ENCODE data around the gene VWA5B2.

The VWA5B2 gene

DNA sequence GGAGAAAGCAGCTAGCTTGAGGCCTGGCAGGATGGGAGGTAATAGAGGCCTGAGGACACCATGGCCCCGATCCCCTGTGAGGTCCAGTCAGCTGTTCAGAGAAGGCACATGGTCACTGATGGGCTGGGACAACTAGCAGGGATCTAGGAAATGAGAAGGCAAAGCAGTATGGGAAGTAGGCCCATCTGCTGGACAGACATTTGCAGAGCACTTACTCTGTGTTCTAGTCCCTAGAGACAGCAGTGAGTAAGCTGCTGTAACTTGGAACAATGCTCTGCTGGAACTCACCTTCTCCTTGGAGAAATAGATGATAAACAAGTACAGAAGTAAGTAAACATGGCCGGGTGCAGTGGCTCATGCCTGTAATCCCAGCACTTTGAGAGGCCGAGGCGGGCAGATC, 53.6 kb downstream of the VWA5B2 start:
- no peak for DNase-seq

DNA sequence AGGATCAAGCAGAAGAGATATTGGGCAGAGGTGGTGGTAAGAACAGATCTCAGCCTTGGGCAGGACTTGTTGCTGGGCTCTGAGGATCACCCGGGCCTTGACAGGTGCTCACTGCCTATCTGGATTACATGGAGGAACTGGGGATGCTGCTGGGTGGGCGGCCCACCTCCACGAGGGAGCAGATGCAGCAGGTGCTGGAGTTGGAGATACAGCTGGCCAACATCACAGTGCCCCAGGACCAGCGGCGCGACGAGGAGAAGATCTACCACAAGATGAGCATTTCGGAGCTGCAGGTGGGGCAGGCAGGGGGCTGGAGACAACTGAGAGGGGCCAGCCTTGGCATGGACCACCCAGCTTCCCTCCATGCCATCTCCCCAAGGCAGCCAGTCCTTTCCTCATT, 54.3 kb downstream of the VWA5B2 start:
- DNase-seq = no peak

DNA sequence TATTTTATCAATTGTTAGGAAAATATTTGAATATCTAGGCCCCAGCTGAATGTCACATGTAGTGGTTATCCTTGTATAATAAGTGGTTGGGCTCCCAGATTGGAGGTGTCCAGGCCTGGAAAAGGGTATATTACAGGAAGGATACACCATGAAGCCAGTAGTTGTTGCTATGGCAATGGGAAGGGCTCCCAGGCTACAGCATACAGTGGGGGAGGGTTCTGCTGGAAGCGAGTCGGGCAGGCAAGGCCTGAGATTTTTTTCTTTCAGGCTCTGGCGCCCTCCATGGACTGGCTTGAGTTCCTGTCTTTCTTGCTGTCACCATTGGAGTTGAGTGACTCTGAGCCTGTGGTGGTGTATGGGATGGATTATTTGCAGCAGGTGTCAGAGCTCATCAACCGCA, 55.3 kb downstream of the VWA5B2 start:
- peak; percentile 57 for DNase-seq

DNA sequence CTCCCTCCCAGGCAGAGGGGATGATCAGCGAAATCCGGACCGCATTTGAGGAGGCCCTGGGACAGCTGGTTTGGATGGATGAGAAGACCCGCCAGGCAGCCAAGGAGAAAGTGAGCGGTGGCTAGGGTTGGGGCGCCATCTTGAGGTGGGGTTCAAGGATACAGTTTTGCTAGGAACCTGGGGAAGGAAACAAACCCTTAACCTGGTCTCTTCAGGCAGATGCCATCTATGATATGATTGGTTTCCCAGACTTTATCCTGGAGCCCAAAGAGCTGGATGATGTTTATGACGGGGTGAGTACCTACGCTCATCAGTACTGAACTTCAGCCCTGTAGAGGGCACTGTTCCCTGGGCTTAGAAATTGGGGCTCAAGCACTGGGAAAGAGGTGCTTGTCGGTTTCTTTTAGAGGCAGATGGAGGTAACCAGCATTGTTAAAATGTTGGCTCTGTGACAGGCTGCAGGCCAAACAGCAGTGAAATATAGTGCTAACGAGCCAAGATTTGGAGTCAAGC, 60.1 kb downstream of the VWA5B2 start:
- DNase-seq = peak; percentile 68

DNA sequence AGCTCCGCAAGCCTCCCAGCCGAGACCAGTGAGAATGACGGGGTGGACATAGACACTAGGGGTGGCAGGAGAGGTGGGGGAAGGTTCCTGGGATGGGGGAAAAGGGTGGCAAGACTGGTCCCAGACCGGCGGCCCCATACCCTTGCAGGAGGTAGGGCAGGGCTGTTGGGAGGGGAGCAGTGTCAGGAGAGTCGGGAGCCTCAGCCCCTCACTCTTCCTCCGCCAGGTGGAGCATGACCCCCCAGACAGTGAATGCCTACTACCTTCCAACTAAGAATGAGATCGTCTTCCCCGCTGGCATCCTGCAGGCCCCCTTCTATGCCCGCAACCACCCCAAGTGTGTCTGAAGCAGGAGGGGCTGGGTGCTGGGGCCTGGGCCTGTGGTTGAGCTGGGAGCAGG, 60.9 kb downstream of the VWA5B2 start:
- no peak for DNase-seq

DNA sequence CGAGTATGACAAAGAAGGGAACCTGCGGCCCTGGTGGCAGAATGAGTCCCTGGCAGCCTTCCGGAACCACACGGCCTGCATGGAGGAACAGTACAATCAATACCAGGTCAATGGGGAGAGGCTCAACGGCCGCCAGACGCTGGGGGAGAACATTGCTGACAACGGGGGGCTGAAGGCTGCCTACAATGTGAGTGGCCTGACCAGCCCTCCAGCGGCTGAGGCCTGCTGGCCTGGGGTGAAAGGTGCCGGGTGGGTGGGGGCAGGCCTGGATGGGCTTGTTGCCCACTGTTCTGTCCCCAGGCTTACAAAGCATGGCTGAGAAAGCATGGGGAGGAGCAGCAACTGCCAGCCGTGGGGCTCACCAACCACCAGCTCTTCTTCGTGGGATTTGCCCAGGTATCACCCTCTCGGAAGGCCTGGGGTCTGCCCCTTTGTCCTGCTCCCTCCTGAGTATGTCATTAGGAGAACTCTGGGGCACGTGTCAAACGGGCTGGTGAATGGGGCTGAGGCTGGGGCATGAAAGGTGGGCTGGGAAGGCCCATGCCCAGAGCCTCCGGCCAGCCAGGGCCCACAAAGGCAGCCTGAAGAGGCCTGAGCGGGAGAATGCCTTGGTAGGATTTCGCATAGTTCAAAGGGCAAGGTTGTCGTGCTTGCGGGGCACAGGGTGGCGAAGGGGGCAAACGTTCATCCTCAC, 61.8 kb downstream of the VWA5B2 start:
- DNase-seq = no peak
